Fibroblast of skin of scalp (primary cell): ENCODE data around the gene SEC24B.
"Not testable (repeated sequence)": the region's sequence is repeated elsewhere in the genome, so short reads cannot be mapped to it uniquely, and the experiment has no call there.

Experiments
- DNase-seq: peaks from one replicate; pipeline ENCODE4 v3.0.0-alpha.2; 2013

The SEC24B gene

DNA sequence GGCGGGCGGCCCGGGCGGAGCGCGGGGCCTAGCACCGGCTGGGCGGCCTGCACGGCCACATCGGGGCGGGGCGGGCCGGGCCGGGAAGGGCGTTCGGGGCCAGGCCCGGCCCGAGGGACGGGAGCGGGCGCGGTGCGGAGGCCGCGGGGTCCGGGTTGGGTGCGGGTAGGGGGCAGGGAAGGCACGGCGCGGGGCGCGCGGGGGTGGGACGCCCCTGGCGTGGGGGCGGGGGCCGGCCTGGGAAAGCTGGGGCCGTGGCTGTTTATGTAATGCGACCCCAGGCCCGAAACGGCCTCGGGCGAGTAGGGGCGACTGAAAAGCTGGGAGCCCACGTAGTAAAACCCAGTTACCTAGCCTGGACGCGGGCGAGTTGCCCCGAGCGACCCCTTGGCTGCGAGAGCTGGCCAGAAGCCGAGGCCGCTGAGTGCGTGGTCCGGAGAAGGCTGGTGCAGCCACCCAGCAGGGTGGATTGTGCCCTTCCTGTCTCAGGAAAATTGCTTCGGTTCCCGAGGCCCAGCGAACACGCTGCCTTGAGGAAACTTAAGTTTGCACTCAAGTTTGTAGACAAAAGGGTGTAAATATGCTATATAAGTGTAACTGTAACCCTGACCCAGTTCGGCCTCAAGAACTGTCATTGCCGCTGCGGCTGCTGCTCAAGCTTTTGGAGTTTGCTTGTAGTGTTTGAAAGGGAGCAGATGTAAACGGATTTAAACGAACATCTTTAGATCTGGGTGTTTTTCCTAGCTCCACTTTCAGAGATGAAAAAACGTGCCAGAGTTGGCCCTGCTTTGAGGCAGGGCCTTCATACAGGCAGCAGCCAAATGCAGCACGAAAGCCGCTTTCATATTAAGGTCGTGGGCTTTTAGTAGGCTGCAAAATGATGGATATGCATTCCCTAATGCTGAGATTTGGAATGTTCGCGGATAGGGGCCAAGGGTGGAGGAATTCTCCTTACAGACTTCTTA is 674 bp downstream of the SEC24B start:
- DNase-seq, result peak; percentile 27

GRCh38 chr4:109435635-109436034 is 2.0 kb downstream of the SEC24B start:
- DNase-seq, result no peak

DNA sequence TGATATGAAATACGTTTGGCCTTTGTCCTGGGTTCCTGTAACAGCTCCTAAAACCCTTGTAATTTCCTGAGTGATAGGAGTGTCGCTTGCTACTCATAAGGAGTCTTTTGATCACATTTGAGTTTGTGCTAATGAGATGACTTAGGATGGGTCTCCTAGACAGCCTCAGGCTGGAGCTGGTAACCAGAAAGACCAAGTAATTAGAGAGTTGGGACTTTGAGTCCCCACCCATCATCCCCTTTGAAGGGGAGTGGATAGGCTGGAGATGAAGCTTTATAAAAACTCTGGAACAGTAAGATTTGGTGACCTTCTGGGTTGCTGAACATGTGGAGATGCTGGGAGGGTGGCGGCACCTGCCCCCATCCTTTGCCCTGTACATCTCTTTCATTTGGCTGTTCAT is 2.9 kb downstream of the SEC24B start:
- DNase-seq, result no peak

- DNase-seq, result no peak
These were observed 7.3 kb downstream of the SEC24B start for GRCh38 chr4:109440948-109441347.

DNA sequence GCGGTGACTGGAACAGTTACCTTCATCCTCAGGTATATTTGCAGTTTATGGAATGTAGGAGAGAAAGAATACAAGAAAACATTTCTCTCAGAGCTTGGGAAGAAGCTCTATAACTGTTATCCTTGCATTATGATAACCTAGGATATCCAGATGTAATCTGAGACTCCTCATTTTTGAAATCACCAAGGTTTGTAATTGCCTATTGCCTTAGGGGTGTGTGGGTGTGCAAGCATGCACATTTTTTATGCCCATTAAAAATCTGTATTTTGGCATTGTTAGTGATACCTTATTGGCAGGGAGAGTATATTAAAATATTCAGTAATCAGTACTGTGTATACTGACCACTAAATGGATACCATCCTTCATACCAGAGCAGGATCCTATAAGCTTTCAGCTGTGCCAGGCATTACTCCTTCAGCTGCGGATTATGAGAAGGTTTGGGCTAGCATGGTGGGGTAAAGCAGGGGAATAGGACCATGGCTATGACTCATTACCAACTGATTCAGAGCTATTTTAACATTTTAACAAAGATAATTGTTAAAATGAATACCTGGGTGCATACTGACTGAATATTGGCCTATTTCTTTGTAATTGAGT is 8.3 kb downstream of the SEC24B start:
- no peak for DNase-seq

DNA sequence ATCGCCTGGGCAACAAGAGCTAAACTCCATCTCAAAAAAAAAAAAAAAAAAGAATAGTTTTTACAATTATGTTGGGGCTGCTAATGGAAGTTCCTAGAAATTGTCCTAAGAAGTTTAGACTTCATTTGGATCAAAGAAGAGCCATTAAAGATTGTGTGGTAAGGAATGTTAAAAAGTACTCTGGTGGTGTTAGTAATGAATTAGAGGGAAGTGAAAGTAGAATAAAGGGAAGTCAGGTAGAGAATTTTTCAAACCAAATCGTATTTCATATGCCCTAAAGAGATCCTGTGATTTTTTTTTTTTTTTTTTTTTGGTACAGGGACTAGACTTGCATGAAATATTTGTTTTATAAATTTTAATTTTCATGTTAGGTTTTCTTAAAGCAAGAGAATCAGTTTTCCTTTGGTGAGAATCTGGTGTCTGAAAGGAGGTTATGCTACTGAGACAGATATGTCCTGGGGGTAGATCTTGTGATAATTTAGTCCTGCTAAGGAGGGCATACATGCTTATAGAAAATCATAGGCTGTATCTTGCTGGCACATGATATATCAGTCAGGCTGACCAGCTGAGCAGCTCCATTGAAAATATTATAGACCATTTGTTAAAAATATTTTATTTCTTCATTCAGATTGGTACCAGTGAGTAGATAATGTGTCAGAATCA is 10.7 kb downstream of the SEC24B start:
- no peak for DNase-seq

- DNase-seq, result no peak
These were observed 13.7 kb downstream of the SEC24B start for GRCh38 chr4:109447278-109447677.

DNA sequence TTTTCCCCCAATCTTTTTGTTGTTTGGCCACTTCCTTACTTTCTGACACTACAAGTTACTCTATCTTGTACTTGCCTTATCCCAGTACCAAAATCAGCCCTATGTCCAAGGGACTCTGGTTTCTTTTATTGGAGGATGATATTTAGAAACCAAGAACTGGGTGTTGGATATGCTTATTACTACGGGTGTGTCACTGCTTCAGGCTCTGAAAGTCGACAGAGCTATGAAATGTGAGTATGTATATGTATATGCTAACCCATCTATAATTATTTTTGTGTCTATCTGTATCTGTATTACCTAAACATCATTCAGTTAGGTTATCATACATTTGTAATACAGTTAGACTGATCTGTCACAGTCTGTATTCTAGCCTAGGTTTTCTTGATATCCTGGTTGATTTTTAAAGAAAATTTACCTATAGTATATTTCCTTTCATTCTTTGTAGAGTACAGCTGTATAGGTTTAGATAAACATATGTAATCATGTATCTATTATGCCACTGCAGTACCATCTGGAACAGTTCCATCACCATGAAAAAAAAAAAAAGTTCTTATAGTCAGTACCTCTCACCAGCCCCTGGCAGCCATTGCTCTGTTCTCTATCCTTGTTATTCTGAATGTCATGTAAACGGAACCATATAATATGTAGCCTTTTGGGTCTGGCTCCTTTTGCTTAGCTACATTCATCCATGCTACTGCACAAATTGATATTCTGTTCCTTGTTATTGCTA is 18.1 kb downstream of the SEC24B start:
- no peak for DNase-seq

GRCh38 chr4:109453110-109453509 is 19.5 kb downstream of the SEC24B start:
- not testable (repeated sequence) for DNase-seq

GRCh38 chr4:109462297-109462696 is 28.7 kb downstream of the SEC24B start:
- DNase-seq, result no peak

- DNase-seq, result no peak
These were observed 29.2 kb downstream of the SEC24B start for GRCh38 chr4:109462802-109463201.

DNA sequence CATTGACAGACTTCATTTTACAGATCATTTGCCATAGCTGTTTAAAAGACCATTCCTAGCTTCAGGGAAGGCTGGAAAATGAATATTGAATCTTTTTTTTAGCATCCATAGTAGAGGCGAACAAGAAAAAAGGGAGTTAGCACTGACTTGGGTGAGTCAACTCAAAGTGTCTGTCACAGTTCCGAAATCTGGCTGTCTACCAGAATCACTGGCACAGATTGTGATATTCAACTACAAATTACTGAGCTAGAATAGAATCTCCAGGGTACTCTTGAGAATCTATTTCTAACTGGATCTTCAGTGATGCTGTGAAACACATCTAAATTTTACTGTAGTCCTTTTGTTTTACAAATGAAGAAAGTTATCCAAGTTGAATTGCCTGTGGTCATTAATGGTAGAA is 31.5 kb downstream of the SEC24B start:
- no peak for DNase-seq

DNA sequence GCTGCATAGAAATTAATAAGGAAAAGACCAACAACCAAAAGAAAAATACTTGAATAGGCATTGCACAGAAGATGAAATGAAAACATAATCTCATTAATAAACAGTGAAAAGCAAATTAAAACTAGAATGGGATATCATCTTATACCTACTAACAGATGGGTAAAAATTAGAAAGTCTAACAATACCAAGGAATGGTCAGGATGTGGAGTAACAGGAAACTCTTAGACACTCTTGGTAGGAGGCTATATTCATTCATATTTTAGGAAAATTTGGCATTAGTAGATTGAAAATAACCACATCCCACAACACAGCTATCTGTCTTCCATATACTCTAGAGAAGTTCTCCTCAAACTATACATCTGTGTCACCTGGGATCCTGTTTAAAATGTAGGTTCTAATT is 36.3 kb downstream of the SEC24B start:
- DNase-seq, result no peak

- DNase-seq, result peak; percentile 6
These were observed 38.7 kb downstream of the SEC24B start for GRCh38 chr4:109472343-109472761.

DNA sequence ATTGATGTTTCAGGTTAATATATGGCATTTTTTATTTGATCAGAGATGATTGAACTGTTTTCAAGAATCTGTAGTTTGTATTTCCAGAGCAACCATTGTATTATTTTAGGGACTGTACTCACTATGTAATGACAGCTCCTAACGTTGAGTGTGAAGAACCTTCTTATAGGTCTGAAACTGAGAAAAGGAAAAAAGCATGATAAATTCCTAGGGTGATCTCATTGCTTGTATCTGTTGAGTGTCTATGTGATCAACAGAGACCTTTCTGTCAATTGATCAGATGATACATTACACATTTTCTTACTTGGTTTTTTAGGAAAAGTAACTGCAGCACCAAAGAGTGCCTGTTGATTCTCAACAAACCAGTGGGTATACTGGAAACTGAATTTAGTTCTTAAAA is 40.2 kb downstream of the SEC24B start:
- DNase-seq, result no peak

DNA sequence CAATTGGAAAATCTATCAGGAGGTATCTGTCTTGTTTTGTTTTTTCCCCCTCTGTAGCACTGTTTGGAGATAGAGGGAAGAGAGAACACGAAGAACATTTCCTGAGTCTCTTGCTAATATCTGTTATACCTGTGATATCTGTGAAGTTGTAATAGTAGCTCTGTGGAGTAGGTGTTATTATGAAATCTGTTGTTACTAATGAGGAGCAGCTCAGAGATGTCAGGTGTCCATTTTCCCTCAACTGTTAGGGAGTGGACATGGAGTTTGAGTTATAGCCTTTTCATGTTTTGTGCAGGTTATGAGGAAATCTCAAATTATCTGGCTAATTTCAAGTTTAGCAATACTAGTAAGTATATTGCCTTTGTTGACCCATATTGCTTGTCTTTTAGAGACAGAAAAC is 52.4 kb downstream of the SEC24B start:
- DNase-seq, result no peak

DNA sequence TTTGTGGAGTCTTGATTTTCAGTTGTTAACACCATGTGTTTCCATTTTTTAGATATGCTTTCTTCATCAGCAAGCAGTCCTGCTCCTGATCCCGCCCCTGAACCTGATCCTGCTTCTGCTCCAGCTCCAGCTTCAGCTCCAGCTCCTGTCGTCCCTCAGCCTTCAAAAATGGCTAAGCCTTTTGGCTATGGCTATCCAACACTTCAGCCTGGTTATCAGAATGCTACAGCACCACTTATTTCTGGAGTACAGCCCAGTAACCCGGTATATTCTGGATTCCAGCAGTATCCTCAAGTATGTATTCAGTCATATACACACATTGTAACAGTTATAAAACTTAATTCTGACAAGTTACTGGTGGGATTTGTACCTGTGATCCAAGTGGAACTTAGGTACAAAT is 60.9 kb downstream of the SEC24B start:
- DNase-seq, result no peak

- no peak for DNase-seq
These were observed 61.9 kb downstream of the SEC24B start for GRCh38 chr4:109495514-109495913.

DNA sequence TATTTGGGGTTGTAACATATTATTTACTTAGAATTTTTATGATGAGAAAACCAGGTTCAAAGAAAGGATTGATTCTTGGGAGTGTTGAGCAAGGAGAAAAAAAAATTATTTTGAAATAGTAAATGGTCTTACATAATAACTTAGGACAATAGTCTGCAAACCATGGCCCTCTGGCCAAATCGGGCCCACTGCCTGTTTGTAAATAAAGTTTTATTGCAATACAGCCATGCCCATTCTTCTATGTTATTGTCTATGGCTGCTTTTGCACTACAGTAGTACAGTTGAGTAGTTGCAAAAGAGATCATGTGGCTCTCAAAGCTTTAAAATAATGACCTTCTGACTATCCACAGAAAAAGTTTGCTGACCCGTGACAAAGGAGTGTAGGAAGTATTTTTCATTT is 63.3 kb downstream of the SEC24B start:
- no peak for DNase-seq

- no peak for DNase-seq
These were observed 63.9 kb downstream of the SEC24B start for GRCh38 chr4:109497511-109497910.

DNA sequence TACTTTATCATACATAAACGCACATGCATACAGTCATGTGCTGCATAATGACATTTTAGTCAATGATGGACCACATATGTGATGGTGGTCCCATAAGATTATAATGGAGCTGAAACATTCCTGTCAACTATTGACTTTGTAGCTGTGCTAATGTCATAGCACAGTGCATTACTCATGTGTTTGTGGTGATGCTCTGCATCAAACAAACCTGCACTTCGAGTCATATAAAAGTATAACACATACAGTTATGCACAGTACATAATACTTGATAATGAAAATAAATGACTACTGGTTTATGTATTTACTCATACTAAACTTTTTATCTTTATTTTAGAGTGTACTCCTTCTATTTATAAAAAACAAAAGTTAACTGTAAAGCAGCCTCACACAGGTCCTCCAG is 65.9 kb downstream of the SEC24B start:
- DNase-seq, result no peak

DNA sequence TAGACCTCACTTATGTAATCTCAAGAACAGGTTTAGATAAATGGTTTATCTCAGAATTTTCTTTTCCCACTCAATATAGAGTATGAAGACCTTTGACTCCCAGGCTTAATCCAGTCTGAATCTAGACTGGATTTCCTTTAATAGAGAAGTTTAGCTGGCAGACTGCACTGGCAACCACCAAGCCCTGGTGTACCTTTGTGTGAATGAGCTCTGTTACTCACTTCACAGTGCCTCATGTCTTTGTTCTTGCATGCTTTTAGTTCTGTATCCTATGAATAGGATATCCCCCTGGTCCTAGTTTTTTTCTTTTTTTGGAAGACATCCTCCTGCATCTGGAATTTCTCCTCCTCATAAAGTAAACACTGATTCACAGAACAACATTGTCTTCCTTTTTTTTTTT is 73.3 kb downstream of the SEC24B start:
- no peak for DNase-seq

GRCh38 chr4:109510687-109511086 is 77.1 kb downstream of the SEC24B start:
- DNase-seq, result no peak
